Left ventricle myocardium inferior (tissue), 1 donor: ENCODE measurements around the gene EED. TPM values are rescaled to one million over a fixed set of nuclear protein-coding genes. Genes with fewer than 3 reads are reported as not detected.
"Not testable (repeated sequence)": the region's sequence is repeated elsewhere in the genome, so short reads cannot be mapped to it uniquely, and the experiment has no call there.

Experiments used
- DNase-seq: peaks from one replicate; pipeline ENCODE4 v3.0.0-alpha.2; 2020
- H3K27ac ChIP-seq: fragments of 200-600 bp; replicated peaks from 2 replicates; pipeline ENCODE4 v1.8.0; 2021
- H3K27me3 ChIP-seq: fragments of 200-600 bp; 2 replicates; pipeline ENCODE4 v1.8.0; 2021; ENCODE audit warnings: low read depth
- H3K36me3 ChIP-seq: fragments of 200-600 bp; 2 replicates; pipeline ENCODE4 v1.8.0; 2021
- H3K4me1 ChIP-seq: fragments of 200-600 bp; 2 replicates; pipeline ENCODE4 v1.8.0; 2021
- H3K4me3 ChIP-seq: fragments of 200-600 bp; 2 replicates; pipeline ENCODE4 v1.8.0; 2021; ENCODE audit warnings: mild to moderate bottlenecking, moderate library complexity
- H3K9me3 ChIP-seq: fragments of 200-600 bp; replicated peaks from 2 replicates; pipeline ENCODE4 v1.8.0; 2021
- CTCF ChIP-seq: fragments of 200-600 bp; IDR thresholded peaks from 2 replicates; pipeline ENCODE4 v1.8.0; 2021; ENCODE audit warnings: antibody characterized with exemption, mild to moderate bottlenecking, borderline replicate concordance
- intact Hi-C: fragments of 100-400 bp; cut with micrococcal nuclease; formaldehyde crosslinking; loops from one replicate; pipeline ENCODE4 v1.11.0; 2022
- total RNA-seq: library from RNA; stranded (reverse); fragmentation: NEBNext Ultra II Directional; extraction: Animal tissue kit (Norgen Biotek cat#: 25700); gene quantifications from one replicate; pipeline ENCODE4 v1.2.1, GENCODE V29; 2021
- donor health status: DM: no; HTN: yes; CAD: no; lungs with severe emphysema.

The EED gene
- total RNA-seq, 1 donor from 2014 or later = 13.1 TPM

- peaks cover 3% of the 10 kb centered on the region for H3K36me3 ChIP-seq
- no peaks in the 10 kb centered on the region for H3K9me3 ChIP-seq
- H3K4me3 ChIP-seq = peak overlapping the region; percentile 95
- no peak for TF ChIP-seq CTCF
- no peaks in the 10 kb centered on the region for H3K27me3 ChIP-seq
- peaks cover 34% of the 10 kb centered on the region for H3K4me1 ChIP-seq
- intact Hi-C loops = no loop called here
- DNase-seq = no peak
- H3K27ac ChIP-seq = peak overlapping the region; percentile 91
Observed at GRCh38 chr11:86301742-86302091, 57.2 kb downstream of the EED start.

GRCh38 chr11:86302092-86302793 lies 57.7 kb downstream of the EED start, which contains the start of gene HIKESHI:
Gene HIKESHI, plus strand, starts transcription at chr11:86302240. Its CDS starts 209 bp downstream, at chr11:86302449.
- Histone ChIP-seq H3K4me1 (peaks cover 34% of the 10 kb centered on the region), H3K27me3 (no peaks in the 10 kb centered on the region), H3K27ac (peak within 1 kb of the TSS; percentile 91), H3K9me3 (no peaks in the 10 kb centered on the region), H3K4me3 (peak within 1 kb of the TSS; percentile 95), H3K36me3 (peaks cover 5% of the 10 kb centered on the region)
- peak; percentile 100 for DNase-seq
- no peak for TF ChIP-seq CTCF
- intact Hi-C loops = no loop called here

- no peak for DNase-seq
- TF ChIP-seq CTCF = no peak
- H3K27me3 ChIP-seq = no peaks in the 10 kb centered on the region
- intact Hi-C loops = no loop called here
- H3K27ac ChIP-seq = no peak overlapping the region
- H3K36me3 ChIP-seq = peaks cover 6% of the 10 kb centered on the region
- H3K4me1 ChIP-seq = peaks cover 34% of the 10 kb centered on the region
- no peaks in the 10 kb centered on the region for H3K9me3 ChIP-seq
- peak overlapping the region; percentile 95 for H3K4me3 ChIP-seq
Observed at GRCh38 chr11:86303257-86303656, 58.7 kb downstream of the EED start.

GRCh38 chr11:86308710-86309109 lies 64.2 kb downstream of the EED start:
- DNase-seq, H3K27me3 ChIP-seq, H3K27ac ChIP-seq, H3K4me3 ChIP-seq, intact Hi-C loops, H3K9me3 ChIP-seq: not testable (repeated sequence)
- Histone ChIP-seq H3K4me1 (peaks cover 14% of the 10 kb centered on the region), H3K36me3 (peaks cover 24% of the 10 kb centered on the region)

- H3K27ac ChIP-seq = no peak overlapping the region
- intact Hi-C loops = no loop called here
- no peaks in the 10 kb centered on the region for H3K27me3 ChIP-seq
- H3K9me3 ChIP-seq = peaks cover 4% of the 10 kb centered on the region
- no peaks in the 10 kb centered on the region for H3K4me1 ChIP-seq
- H3K4me3 ChIP-seq = no peak overlapping the region
- TF ChIP-seq CTCF = no peak
- DNase-seq = no peak
- peaks cover 32% of the 10 kb centered on the region for H3K36me3 ChIP-seq
Observed at GRCh38 chr11:86313793-86314192, 69.2 kb downstream of the EED start.

- H3K36me3 ChIP-seq = peaks cover 36% of the 10 kb centered on the region
- intact Hi-C loops = no loop called here
- H3K27ac ChIP-seq = no peak overlapping the region
Observed at GRCh38 chr11:86314636-86315035, 70.1 kb downstream of the EED start.

More at GRCh38 chr11:86314636-86315035, 70.1 kb downstream of the EED start:
- Histone ChIP-seq H3K9me3 (peaks cover 4% of the 10 kb centered on the region), H3K4me3 (no peak overlapping the region), H3K27me3 (no peaks in the 10 kb centered on the region), H3K4me1 (no peaks in the 10 kb centered on the region)
- DNase-seq = no peak
- no peak for TF ChIP-seq CTCF
